ENCODE measurements around the gene LLGL2. TPM values are rescaled to one million over a fixed set of nuclear protein-coding genes. Genes with fewer than 3 reads are reported as not detected.
"Not testable (repeated sequence)": the region's sequence is repeated elsewhere in the genome, so short reads cannot be mapped to it uniquely, and the experiment has no call there.

LLGL2 gene, protein sequence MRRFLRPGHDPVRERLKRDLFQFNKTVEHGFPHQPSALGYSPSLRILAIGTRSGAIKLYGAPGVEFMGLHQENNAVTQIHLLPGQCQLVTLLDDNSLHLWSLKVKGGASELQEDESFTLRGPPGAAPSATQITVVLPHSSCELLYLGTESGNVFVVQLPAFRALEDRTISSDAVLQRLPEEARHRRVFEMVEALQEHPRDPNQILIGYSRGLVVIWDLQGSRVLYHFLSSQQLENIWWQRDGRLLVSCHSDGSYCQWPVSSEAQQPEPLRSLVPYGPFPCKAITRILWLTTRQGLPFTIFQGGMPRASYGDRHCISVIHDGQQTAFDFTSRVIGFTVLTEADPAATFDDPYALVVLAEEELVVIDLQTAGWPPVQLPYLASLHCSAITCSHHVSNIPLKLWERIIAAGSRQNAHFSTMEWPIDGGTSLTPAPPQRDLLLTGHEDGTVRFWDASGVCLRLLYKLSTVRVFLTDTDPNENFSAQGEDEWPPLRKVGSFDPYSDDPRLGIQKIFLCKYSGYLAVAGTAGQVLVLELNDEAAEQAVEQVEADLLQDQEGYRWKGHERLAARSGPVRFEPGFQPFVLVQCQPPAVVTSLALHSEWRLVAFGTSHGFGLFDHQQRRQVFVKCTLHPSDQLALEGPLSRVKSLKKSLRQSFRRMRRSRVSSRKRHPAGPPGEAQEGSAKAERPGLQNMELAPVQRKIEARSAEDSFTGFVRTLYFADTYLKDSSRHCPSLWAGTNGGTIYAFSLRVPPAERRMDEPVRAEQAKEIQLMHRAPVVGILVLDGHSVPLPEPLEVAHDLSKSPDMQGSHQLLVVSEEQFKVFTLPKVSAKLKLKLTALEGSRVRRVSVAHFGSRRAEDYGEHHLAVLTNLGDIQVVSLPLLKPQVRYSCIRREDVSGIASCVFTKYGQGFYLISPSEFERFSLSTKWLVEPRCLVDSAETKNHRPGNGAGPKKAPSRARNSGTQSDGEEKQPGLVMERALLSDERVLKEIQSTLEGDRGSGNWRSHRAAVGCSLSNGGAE
- 6.5 and 9.0 TPM in 2 replicates for total RNA-seq

DNA sequence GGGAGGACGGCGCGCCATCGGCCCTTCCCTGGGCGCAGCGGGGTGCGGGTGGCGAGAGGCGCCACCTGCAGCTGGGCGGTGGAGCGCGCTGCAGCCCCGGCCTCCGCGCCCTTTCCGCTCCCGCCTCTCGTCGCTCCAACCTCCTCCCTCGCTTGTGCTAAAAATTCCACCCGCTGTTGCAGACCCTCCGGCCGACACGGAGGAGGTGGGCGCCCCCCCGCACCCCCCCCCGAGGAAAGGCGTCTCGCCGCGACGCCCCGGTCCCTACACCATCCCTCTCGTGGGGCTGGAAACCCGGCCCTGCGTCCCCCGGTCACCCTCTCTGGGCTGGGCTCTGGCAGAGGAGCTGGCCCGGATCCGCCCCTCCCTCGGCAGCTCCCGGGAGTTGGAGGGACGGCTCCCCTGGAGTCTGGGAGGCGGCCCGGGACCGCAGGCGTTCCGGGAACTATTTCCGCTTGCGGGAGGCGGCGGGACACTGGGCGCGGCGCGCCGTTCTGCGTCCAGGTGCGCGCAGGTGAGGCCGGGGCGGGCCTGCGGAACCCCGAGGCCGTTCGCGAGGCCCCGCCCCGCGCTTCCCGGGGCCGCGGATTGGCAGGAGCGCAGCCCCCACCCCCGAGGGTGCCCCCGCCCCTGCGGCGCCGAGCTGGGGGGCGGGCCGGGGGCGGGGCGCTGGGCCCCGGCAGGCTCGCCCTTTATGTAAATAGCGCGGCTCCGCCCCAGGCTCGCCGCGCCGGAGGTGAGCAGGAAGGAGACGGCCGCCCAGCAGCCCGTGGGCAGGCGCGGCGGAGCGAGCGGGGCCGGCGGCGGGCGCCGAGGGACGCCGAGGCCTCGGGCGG is at the start of gene LLGL2:
Gene LLGL2, plus strand, starts transcription at position 728 of the 836 bp plus-strand sequence. CDS start 17,730 bp downstream, outside the sequence.
- Mint-ChIP-seq H3K9me3 (no peaks in the 10 kb centered on the region), H3K4me1 (peaks cover 11% of the 10 kb centered on the region), H3K27ac (no peak within 1 kb of the TSS), H3K27me3 (peaks cover 9% of the 10 kb centered on the region), H3K36me3 (ENCODE audit: low read depth) (peaks cover 27% of the 10 kb centered on the region), H3K4me3 (peak within 1 kb of the TSS; percentile 66)
- intact Hi-C loops (cut with micrococcal nuclease) = loop anchor here (1.0 kb wide), 1 partner anchor 9 kb away; the partner anchor contains the start of gene TSEN54
- DNase-seq = peak; percentile 95

DNA sequence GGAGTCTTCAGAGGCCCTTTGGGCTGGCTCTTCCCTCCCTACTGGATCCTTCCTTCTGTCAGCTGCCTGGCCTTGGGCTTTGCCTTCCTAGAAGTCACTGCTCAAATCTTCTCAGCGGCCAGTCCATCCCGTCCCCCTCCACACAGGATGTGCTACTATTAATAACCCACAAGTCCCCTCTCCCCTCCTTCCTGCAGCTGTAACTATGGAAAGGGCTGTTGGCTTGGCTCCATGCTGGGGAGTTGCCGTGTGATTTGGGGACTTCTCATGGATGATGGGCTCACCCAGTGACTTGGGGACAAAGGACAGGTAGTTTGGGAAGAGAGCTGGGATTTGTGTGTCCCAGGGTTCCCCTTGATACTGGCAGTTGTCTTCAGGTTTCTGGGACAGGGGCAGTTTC is 49.6 kb upstream of the LLGL2 start:
- intact Hi-C loops (cut with micrococcal nuclease) = no loop called here
- H3K4me3 Mint-ChIP-seq = no peak overlapping the region

DNA sequence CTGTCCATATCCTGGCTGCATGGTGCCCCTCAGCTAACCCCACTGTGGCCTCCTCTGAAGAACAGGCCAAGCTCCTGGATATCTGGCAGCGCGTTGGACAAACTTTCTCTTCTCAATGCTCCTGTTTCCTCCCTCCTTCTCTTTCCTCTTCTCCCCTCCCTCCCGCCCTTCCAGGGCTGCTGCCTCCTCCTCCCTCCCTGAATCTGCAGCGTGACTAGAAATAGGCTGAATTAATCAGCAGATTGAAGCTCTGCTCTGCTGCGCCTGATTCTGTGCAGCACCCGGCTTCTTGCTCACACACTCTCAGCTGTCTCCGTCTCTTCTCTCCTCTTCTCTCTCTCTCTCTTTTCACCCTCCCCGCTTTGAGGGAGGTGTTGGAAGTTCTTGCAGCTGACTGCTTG is 49.2 kb upstream of the LLGL2 start:
- no peaks in the 10 kb centered on the region for H3K27me3 Mint-ChIP-seq
- no peak overlapping the region for H3K27ac Mint-ChIP-seq

More for the DNA sequence above, 49.6 kb upstream of the LLGL2 start:
- H3K4me1 Mint-ChIP-seq = peaks cover 2% of the 10 kb centered on the region
- no peak for DNase-seq
- no peaks in the 10 kb centered on the region for H3K27me3 Mint-ChIP-seq
- no peaks in the 10 kb centered on the region for H3K9me3 Mint-ChIP-seq
- no peak overlapping the region for H3K27ac Mint-ChIP-seq
- H3K36me3 Mint-ChIP-seq (ENCODE audit: low read depth) = peaks cover 22% of the 10 kb centered on the region

DNA sequence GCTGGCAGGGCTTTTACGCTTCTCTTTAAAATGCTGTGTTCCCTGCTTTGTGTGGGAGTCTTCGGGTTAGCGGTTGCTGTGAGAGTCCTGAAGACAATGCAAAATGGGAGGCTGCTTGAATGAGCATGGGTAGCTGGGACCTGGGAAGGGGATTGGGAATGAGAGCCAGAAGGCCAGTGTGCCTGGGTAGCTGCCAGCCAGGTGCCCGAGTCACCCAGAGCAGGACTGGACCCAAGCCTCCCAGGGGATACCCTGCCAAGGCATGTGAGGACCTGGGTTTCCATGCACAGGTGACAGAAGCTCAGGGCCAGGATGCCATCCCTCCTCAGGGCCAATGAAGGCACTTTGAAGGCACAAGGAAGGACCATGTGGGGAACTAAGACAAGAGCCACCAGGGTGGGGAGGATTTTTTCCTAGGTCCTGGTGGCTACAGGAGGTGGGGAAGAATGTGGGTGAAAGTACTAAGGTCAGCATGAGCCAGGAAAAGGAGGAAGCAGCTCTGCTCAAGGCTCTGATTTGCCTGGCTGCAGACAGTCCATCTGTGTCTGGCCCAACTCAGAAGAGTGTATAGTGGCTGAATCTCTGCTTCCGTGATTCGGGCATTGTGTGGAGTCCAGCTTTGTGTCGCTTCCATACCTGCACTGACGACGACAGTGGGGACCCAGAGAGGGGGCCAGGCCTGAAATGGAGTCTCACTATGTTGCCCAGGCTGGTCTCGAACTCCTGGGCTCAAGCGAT is 48.6 kb upstream of the LLGL2 start:
- H3K4me3 Mint-ChIP-seq = no peak overlapping the region
- no peaks in the 10 kb centered on the region for H3K9me3 Mint-ChIP-seq
- peaks cover 16% of the 10 kb centered on the region for H3K36me3 Mint-ChIP-seq (ENCODE audit: low read depth)
- no peak for DNase-seq
- intact Hi-C loops (cut with micrococcal nuclease) = no loop called here
- H3K27ac Mint-ChIP-seq = no peak overlapping the region
- no peaks in the 10 kb centered on the region for H3K4me1 Mint-ChIP-seq
- H3K27me3 Mint-ChIP-seq = no peaks in the 10 kb centered on the region

More for the DNA sequence above, 49.2 kb upstream of the LLGL2 start:
- H3K9me3 Mint-ChIP-seq = no peaks in the 10 kb centered on the region
- intact Hi-C loops (cut with micrococcal nuclease) = no loop called here
- no peak for DNase-seq
- H3K4me3 Mint-ChIP-seq = no peak overlapping the region
- peaks cover 21% of the 10 kb centered on the region for H3K36me3 Mint-ChIP-seq (ENCODE audit: low read depth)
- peaks cover 2% of the 10 kb centered on the region for H3K4me1 Mint-ChIP-seq

DNA sequence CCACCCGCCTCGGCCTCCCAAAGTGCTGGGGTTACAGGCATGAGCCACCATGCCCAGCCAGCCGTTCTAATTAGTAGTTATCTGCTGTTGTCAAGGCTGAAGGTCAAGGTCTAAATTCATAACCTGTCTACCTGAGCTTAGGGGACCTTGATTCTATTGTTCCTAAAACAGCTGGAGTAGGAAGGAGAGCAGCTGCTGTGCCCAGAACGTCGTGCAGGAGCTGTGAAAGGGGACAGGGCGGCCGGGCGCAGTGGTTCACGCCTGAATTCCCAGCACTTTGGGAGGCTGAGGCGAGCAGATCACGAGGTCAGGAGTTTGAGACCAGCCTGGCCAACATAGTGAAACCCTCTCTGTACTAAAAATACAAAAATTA is 48.0 kb upstream of the LLGL2 start:
- H3K9me3 Mint-ChIP-seq; H3K4me3 Mint-ChIP-seq; intact Hi-C loops (cut with micrococcal nuclease); H3K4me1 Mint-ChIP-seq; H3K27ac Mint-ChIP-seq; DNase-seq; H3K27me3 Mint-ChIP-seq: not testable (repeated sequence)
- peaks cover 13% of the 10 kb centered on the region for H3K36me3 Mint-ChIP-seq (ENCODE audit: low read depth)

DNA sequence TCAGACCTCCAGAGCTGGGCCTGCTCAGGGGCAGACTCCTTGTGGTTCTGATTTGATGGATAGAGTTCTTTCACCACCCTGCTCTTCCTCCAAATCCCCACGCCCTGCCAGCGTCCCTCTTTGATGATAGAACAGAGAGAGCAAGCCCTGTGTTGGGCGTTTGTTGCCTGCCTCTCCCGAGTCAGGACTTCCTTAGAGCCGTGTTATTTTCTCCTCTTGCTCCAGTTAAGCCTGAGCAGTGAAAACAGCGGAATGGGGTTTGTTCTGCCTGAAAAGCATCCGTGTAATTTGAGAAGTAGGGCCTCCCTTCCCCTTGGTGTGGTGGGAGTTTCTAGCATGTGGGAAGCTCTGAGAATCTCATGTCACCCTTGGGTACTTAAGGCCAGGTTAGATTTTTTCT is 47.0 kb upstream of the LLGL2 start:
- Mint-ChIP-seq H3K27me3 (no peaks in the 10 kb centered on the region), H3K27ac (no peak overlapping the region), H3K36me3 (ENCODE audit: low read depth) (peaks cover 7% of the 10 kb centered on the region), H3K4me3 (no peak overlapping the region), H3K4me1 (peaks cover 2% of the 10 kb centered on the region), H3K9me3 (no peaks in the 10 kb centered on the region)
- no peak for DNase-seq
- intact Hi-C loops (cut with micrococcal nuclease) = no loop called here

DNA sequence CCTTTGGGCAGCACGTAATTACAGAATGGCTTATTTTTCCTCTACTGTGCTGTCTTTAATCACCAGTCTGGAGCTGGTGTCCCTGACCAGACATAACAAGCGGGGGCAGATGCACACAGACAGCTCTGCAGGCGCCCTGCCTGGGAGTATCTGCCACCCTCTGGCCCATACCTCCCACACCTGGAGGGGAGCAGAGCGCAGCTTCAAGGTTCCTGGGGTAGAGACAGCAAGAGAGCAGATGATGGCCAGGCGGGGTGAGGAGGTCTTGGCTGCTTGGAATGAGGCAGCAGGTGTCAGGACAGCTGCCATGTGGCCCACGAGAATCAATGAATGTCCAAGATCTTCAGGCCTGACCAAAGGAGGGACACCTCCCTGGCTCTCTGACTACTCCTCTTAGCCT is 45.2 kb upstream of the LLGL2 start:
- H3K27me3 Mint-ChIP-seq = no peaks in the 10 kb centered on the region
- H3K4me3 Mint-ChIP-seq = no peak overlapping the region
- no peaks in the 10 kb centered on the region for H3K9me3 Mint-ChIP-seq
- DNase-seq = no peak
- H3K27ac Mint-ChIP-seq = no peak overlapping the region
- intact Hi-C loops (cut with micrococcal nuclease) = no loop called here
- peaks cover 4% of the 10 kb centered on the region for H3K4me1 Mint-ChIP-seq
- peaks cover 6% of the 10 kb centered on the region for H3K36me3 Mint-ChIP-seq (ENCODE audit: low read depth)

DNA sequence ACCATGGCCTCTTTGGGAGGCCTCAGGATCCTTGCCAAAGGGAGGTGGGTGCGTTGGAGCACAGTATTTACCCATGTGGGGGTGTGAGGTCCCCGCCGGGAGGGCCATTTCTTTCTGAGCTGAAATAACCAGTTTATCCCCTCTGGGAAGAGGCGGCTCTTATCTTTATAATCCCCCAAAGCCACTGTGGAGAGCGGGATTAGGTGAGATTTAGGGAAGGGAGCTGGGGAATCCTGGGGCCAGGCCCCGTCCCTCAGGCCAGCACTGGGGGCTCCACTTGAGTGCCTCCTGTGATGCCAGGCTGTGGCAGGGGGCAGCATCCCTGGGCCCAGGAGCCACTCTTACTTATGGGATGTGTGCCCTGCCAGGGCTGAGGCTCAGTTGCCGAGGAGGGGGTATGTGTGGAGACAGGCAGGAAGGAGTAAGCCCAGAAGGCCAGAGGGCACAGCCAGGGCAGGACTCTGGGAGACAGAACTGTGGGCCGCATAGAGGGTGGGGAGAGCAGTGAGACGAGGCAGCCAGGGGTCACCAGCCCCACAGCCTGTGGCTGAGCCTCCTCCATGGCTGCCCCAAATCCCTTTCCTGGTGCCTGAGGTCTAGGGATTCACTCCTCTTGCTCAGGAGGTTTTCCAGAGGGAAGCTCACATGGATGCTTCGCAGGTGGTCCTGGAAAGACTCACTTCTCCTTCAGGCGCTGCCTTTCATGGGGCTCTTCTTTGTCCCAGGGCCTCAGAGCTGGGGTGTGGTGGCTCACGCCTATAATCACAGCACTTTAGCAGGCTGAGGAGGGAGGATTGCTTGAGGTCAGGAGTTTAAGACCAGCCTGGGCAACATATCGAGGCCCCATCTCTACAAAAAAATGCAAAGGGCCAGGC is 44.1 kb upstream of the LLGL2 start:
- Mint-ChIP-seq H3K4me3 (no peak overlapping the region), H3K27ac (no peak overlapping the region), H3K9me3 (no peaks in the 10 kb centered on the region), H3K27me3 (no peaks in the 10 kb centered on the region), H3K36me3 (ENCODE audit: low read depth) (peaks cover 4% of the 10 kb centered on the region), H3K4me1 (peaks cover 5% of the 10 kb centered on the region)
- DNase-seq = no peak
- intact Hi-C loops (cut with micrococcal nuclease) = no loop called here

DNA sequence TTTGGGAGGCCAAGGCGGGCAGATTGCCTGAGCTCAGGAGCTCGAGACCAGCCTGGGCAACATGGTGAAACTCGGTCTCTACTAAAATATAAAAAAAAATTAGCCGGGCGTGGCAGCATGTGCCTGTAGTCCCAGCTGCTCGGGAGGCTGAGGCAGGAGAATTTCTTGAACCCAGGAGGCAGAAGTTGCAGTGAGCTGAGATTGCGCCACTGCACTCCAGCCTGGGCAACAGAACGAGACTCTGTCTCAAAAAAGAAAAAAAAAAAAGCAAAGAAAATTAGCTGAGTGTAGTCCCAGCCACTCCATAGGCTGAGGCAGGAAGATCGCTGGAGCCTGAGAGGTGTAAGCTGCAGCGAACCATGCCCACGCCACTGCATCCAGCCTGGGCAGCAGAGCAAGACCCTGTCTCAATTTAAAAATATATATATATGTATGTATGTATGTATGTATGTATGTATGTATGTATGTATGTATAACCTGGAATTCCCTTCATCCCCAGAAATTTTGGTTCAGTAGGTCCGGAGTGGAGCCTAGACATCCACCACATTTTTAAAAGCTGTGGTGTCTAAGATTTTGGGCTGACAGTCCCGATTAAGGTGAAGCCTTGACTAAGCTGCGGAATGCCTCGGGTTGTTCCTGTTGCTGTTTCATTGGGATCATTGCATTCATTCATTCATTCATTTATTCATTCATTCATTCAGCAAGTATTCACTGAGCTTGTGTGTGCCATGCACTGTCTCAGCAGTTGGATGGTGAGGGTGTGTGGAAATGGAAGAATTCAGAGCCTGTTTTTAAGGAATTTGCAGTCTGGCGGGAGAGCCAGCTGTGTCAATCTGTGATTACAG is 43.2 kb upstream of the LLGL2 start:
- peaks cover 3% of the 10 kb centered on the region for H3K36me3 Mint-ChIP-seq (ENCODE audit: low read depth)

DNA sequence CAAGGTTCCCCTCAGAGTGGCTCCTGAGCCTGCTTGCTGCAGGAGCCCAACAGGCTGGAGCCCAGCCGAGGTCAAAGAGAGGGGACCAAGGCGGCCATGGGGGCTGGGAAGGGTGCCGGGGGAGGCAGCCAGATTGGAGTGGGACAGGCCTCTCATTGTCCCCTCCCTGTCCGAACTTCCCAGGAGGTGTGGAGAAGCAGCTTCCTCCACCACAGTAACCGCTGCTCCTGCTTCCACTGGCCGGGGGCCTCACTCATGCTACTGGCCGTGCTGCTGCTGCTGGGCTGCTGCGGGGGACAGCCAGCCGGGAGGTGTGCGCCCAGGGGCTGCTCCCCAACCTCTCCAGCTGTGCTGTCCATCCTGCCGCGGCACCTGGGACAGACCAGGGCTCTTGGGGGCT is 39.8 kb upstream of the LLGL2 start:
- H3K36me3 Mint-ChIP-seq (ENCODE audit: low read depth) = peaks cover 8% of the 10 kb centered on the region
- H3K4me3 Mint-ChIP-seq = no peak overlapping the region
- no peak overlapping the region for H3K27ac Mint-ChIP-seq
- no peaks in the 10 kb centered on the region for H3K27me3 Mint-ChIP-seq
- peaks cover 19% of the 10 kb centered on the region for H3K4me1 Mint-ChIP-seq
- intact Hi-C loops (cut with micrococcal nuclease) = loop anchor here (5.0 kb wide), 1 partner anchor 58 kb away; no protein-coding TSS in a partner anchor
- no peaks in the 10 kb centered on the region for H3K9me3 Mint-ChIP-seq
- no peak for DNase-seq

More for the DNA sequence above, 43.2 kb upstream of the LLGL2 start:
- Mint-ChIP-seq H3K4me3 (no peak overlapping the region), H3K27ac (no peak overlapping the region), H3K4me1 (peaks cover 14% of the 10 kb centered on the region), H3K9me3 (no peaks in the 10 kb centered on the region), H3K27me3 (no peaks in the 10 kb centered on the region)
- intact Hi-C loops (cut with micrococcal nuclease) = no loop called here
- DNase-seq = no peak

DNA sequence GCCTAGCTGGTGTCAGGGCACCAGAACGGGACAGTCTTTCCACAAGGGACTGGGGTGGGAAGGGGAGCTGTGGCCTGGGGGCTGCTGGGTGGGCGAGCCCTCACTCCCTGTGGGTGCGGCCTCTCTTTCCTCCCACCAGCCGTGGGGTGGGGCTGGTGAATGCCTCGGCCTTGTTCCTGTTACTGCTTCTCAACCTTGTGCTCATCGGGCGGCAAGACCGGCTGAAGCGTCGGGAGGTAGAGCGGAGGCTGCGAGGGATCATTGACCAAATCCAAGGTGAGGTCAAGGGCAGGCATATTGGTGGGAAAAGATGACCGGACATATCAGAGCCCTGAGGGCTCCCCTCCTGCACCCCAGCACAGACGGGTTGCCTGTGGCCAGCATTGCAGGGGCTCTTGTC is 39.3 kb upstream of the LLGL2 start:
- DNase-seq = no peak
- H3K4me3 Mint-ChIP-seq = peak overlapping the region; percentile 30
- no peaks in the 10 kb centered on the region for H3K27me3 Mint-ChIP-seq
- H3K27ac Mint-ChIP-seq = peak overlapping the region; percentile 67
- H3K4me1 Mint-ChIP-seq = peaks cover 19% of the 10 kb centered on the region
- no peaks in the 10 kb centered on the region for H3K9me3 Mint-ChIP-seq
- intact Hi-C loops (cut with micrococcal nuclease) = loop anchor here (5.0 kb wide), 1 partner anchor 59 kb away; no protein-coding TSS in a partner anchor
- peaks cover 8% of the 10 kb centered on the region for H3K36me3 Mint-ChIP-seq (ENCODE audit: low read depth)
